Fibroblast of gingiva (primary cell): Measurements from ENCODE around the gene LAX1.
"Not testable (repeated sequence)": the region's sequence is repeated elsewhere in the genome, so short reads cannot be mapped to it uniquely, and the experiment has no call there.

Experiments used
- DNase-seq: peaks from one replicate; pipeline ENCODE4 v3.0.0-alpha.2; 2011; ENCODE audit warnings: low read depth

LAX1 gene

GRCh38 chr1:203768256-203768655 lies 3.3 kb downstream of the LAX1 start:
- no peak for DNase-seq

- DNase-seq = peak; percentile 90
Measured at GRCh38 chr1:203769505-203770343, 4.7 kb downstream of the LAX1 start.

- peak; percentile 29 for DNase-seq
Measured at GRCh38 chr1:203771901-203772301, 6.9 kb downstream of the LAX1 start.

DNA sequence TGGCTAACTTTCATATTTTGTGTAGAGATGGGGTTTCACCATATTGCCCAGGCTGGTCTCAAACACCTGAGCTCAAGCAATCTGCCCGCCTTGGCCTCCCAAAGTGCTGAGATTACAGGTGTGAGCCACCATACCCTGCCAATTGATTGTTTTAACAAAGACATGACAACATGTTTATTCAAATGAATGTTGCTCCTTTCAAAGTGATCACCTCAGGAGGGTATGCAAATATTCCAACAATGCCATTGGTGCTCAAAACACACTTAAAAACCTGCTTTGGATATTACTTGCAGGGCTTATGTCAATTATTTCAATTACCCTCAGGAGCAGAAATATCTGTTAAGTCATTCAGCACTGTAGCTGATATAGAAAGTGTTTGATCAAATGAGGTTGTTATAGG lies 7.9 kb downstream of the LAX1 start:
- no peak for DNase-seq

- no peak for DNase-seq
Measured at GRCh38 chr1:203776636-203777035, 11.7 kb downstream of the LAX1 start.

DNA sequence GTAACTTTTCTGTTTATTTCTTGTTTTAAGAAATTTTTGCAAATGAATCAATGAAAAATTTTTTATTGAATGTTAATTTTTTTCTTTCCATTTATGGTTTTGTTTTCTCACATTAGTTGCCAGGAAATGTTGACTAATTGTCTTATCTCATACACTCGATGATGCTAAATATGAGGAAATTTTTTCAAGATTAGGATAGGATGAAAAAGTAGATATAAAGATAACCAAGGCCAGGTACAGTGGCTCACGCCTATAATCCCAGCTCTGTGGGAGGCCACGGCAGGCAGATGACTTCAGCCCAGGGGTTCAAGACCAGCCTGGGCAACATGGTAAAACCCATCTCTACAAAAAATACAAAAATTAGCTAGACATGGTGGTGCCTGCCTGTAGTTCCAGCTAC lies 12.6 kb downstream of the LAX1 start:
- DNase-seq = no peak

- no peak for DNase-seq
Measured at GRCh38 chr1:203778146-203778545, 13.2 kb downstream of the LAX1 start.

- no peak for DNase-seq
Measured at GRCh38 chr1:203778789-203779188, 13.8 kb downstream of the LAX1 start.

GRCh38 chr1:203781962-203782361 lies 17.0 kb downstream of the LAX1 start:
- no peak for DNase-seq

GRCh38 chr1:203789966-203790365 lies 25.0 kb downstream of the LAX1 start:
- no peak for DNase-seq

GRCh38 chr1:203791498-203791897 lies 26.5 kb downstream of the LAX1 start:
- no peak for DNase-seq

DNA sequence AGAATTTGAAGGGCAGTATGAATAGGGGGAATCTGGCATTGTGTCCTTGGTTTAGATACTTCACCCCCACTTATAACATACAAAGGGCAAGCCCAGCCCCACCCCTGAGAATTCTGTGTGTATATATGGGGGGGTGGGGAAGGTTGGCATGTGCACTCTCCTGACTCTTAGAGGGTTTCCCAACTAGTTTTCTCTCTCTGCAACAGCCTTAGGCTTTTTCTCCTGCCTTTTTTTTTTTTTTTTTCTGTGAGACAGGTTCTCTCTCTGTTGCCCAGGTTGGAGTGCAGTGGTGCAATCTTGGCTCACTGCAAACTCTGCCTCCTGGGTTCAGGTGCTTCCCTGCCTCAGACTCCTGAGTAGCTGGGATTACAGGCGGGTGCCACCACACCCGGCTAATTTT lies 27.5 kb downstream of the LAX1 start:
- no peak for DNase-seq

DNA sequence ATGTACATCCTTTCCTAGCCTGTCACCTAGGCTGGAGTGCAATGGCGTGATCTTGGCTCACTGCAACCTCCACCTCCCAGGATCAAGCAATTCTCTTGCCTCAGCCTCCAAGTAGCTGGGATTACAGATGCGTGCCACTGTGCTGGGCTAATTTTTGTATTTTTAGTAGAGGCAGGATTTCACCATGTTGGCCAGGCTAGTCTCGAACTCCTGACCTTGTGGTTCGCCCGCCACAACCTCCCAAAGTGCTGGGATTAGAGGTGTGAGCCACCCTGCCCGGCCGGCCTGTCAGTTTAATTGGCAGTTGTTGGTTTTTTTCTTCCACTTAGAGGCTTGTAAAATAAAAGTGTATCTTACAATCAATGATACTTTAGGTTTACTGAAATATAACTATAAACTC lies 28.6 kb downstream of the LAX1 start:
- not testable (repeated sequence) for DNase-seq

- no peak for DNase-seq
Measured at GRCh38 chr1:203794764-203795440, 29.9 kb downstream of the LAX1 start.

DNA sequence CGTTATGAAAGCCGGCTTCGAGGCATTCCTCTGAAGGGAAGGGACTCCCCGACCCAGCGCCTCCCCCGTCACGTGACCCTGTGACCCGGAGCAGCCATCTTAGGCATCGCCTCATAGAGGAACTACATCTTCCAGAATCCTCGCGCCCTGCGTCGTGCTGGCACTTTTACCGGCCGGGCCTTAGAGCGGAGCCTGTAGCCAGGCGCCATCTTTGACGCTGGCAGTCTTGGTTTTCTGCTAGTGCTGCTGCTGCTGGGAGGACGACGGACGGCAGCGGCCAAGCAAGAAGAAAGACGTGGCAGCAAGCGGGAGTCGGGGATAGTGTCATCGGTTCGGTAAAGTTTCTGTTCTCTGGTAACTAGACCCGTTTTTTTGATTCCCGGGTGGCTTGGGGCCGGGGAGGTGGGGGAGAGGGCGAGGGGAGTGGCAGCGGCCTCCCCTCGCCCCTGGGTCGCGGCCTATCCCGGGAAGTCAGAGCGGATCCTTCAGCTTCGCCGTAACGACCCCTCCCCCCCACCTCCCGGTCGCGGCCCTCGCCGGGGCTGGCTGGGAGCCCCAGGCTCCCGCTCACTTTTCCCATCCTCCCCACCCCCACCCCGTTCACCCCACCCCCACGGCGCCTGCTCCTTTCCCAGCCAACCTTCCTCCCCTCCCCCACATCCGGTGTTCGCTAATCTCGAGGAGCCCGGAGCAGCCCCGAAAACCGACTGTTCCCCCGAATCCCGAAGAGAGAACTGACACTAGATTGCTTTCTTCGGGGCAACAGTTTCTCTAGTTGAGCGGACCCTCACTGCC lies 30.7 kb downstream of the LAX1 start, which contains the start of the genes ZBED6 and ZC3H11A:
TSS of gene ZBED6 (plus strand) at position 183 of the 795 bp plus-strand sequence. CDS start 1,900 bp downstream, outside the sequence.
TSS of gene ZC3H11A (plus strand) at position 183 of the 795 bp plus-strand sequence. CDS start 21,448 bp downstream, outside the sequence.
- peak; percentile 99 for DNase-seq

- peak; percentile 31 for DNase-seq
Measured at GRCh38 chr1:203796236-203796605, 31.2 kb downstream of the LAX1 start.

GRCh38 chr1:203797216-203797615 lies 32.2 kb downstream of the LAX1 start:
- no peak for DNase-seq

DNA sequence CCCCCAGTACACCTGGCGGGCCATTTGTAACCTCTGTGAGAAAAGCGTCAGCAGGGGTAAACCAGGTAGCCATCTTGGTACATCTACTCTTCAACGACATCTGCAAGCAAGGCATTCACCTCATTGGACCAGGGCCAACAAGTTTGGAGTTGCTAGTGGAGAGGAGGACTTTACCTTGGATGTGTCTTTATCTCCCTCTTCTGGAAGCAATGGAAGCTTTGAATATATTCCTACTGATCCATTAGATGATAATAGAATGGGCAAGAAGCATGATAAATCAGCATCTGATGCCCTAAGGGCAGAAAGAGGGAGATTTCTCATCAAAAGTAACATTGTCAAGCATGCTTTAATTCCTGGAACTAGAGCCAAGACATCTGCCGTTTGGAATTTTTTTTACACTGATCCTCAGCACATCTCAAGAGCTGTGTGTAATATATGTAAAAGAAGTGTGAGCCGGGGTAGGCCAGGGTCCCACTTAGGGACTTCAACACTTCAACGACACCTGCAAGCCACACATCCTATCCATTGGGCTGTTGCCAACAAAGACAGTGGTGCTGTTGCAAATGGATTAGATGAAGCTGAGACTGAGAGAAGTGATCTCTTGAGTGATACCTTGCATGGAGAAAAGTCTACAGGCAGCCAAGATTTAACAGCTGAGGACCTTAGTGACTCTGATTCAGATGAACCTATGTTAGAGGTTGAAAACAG lies 33.1 kb downstream of the LAX1 start:
- DNase-seq = no peak

DNA sequence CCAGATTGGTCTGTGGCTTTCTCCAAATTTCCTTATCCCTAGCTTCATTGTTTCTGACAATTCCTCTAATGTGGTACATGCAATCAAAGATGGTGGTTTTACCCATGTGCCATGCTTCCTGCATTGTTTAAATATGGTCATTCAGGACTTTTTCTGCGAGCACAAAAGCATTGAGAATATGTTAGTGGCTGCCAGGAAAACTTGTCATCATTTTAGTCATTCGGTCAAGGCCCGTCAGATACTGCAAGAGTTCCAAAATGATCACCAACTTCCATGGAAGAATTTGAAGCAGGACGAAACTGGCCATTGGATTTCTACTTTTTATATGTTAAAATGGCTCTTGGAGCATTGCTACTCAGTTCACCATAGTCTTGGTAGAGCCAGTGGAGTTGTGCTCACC lies 34.2 kb downstream of the LAX1 start:
- DNase-seq = no peak

- DNase-seq = no peak
Measured at GRCh38 chr1:203799971-203800370, 35.0 kb downstream of the LAX1 start.

DNA sequence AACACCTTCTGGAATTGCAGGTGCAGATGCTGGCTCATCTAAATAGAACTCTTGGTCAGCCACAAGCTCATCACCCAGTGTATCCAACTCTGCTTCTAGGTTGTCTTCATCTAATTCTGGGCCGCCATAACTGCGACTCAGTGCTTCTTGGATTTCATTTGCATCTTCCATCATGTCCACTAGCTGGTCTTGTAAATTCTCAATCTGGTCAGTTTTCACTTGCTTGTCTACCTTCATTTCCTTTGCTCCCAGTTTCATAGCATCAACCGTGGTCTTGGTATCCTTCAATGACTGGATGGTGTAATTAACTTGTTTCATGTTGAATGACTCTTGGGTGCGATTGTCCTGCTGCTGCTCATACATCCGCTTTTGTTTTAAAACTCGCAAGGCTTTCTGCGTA lies 40.7 kb downstream of the LAX1 start:
- no peak for DNase-seq

- DNase-seq = peak; percentile 57
Measured at GRCh38 chr1:203807196-203807595, 42.2 kb downstream of the LAX1 start.
